Endothelial cell of umbilical vein (primary cell): ENCODE results near the gene RPL39L. TPM values are rescaled to one million over a fixed set of nuclear protein-coding genes. Genes with fewer than 3 reads are reported as not detected.

Experiments used
- BruUV-seq: library from RNA; stranded (reverse); fragments of 400-500 nt; replicated peaks from 2 replicates; lab custom pipeline; 2021; lab: Mats Ljungman, UMichigan
- CTCF ChIA-PET: fragments of 300-600, 350-600 bp; sonication (Branson Sonifier 250); formaldehyde crosslinking; loops from one replicate; lab custom pipeline; 2021; ENCODE audit warnings: antibody characterized with exemption, inconsistent platforms; lab: Charles Lee
- POLR2A ChIA-PET: fragments of 300-600, 350-600 bp; sonication (Branson Sonifier 250); formaldehyde crosslinking; loops from one replicate; lab custom pipeline; 2021; ENCODE audit warnings: antibody characterized with exemption, inconsistent platforms; lab: Charles Lee
- DNase-seq: peaks from one replicate; pipeline ENCODE4 v3.0.0-alpha.2; 2011; ENCODE audit warnings: low read depth, low spot score
- FAIRE-seq: peaks from 2 replicates; lab custom pipeline; 2011; peaks lifted over from hg19 to GRCh38; lab: Jason Lieb, UNC
- H2AFZ ChIP-seq: 2 replicates; pipeline ENCODE4 v1.6.0; 2012; ENCODE audit warnings: low read depth, low read length, control low read depth, inconsistent platforms
- H3K27ac ChIP-seq: 2 replicates; pipeline ENCODE4 v1.5.1; 2011; ENCODE audit warnings: low read depth, mild to moderate bottlenecking, control low read depth, low read length, moderate library complexity; ENCODE audit not compliant: insufficient read depth
- H3K27me3 ChIP-seq, 2 experiments: 2 replicates each; pipeline versions ENCODE4 v1.6.0 to v1.6.1; 2011; ENCODE audit warnings: low read length in 2 of 2, mixed read lengths in 1 of 2; ENCODE audit not compliant: control insufficient read depth in 2 of 2, insufficient read depth in 2 of 2
- H3K36me3 ChIP-seq, 2 experiments: 2 replicates in 1 of 2; 3 replicates in 1 of 2; pipeline ENCODE4 v1.5.1; 2011; ENCODE audit warnings: low read length in 2 of 2, mild to moderate bottlenecking in 1 of 2, moderate library complexity in 1 of 2; ENCODE audit not compliant: control insufficient read depth in 2 of 2, insufficient read depth in 2 of 2; ENCODE audit errors: extremely low read depth in 1 of 2
- H3K4me1 ChIP-seq: 3 replicates; pipeline ENCODE4 v1.5.1; 2011; ENCODE audit warnings: mild to moderate bottlenecking, low read length; ENCODE audit not compliant: control insufficient read depth, insufficient read depth; ENCODE audit errors: extremely low read depth
- H3K4me2 ChIP-seq: 2 replicates; pipeline ENCODE4 v1.6.1; 2011; ENCODE audit warnings: low read length, control low read depth, mixed read lengths; ENCODE audit not compliant: insufficient read depth
- H3K4me3 ChIP-seq, 3 experiments: fragments of 200-600 bp in 1 of 3; sonication (generic), shearing (Covaris generic) in 1 of 3; replicated peaks in 1 of 3; 2 replicates each; pipeline ENCODE4 v1.5.1; 2011 to 2016; ENCODE audit warnings: control low read depth in 3 of 3, low read length in 3 of 3, mild to moderate bottlenecking in 2 of 3, inconsistent platforms in 1 of 3, low read depth in 1 of 3, moderate library complexity in 1 of 3; ENCODE audit not compliant: insufficient read depth in 1 of 3
- H3K79me2 ChIP-seq: 2 replicates; pipeline ENCODE4 v1.6.0; 2012; ENCODE audit warnings: low read length, inconsistent platforms; ENCODE audit not compliant: control insufficient read depth, insufficient read depth
- H3K9ac ChIP-seq: replicated peaks from 2 replicates; pipeline ENCODE3; 2011; ENCODE audit warnings: low read length, control low read depth; ENCODE audit not compliant: insufficient read depth; ENCODE audit errors: extremely low read depth
- H3K9me1 ChIP-seq: replicated peaks from 3 replicates; pipeline ENCODE4 v1.6.0; 2011; ENCODE audit warnings: mild to moderate bottlenecking, low read length; ENCODE audit not compliant: control insufficient read depth, insufficient read depth; ENCODE audit errors: extremely low read depth
- H3K9me3 ChIP-seq: replicated peaks from 2 replicates; pipeline ENCODE4 v1.5.1; 2012; ENCODE audit warnings: low read length, inconsistent platforms; ENCODE audit not compliant: control insufficient read depth, insufficient read depth
- H4K20me1 ChIP-seq: replicated peaks from 2 replicates; pipeline ENCODE3; 2011; ENCODE audit warnings: mild to moderate bottlenecking, low read length; ENCODE audit not compliant: control insufficient read depth, insufficient read depth; ENCODE audit errors: extremely low read depth
- CTCF ChIP-seq, 2 donors: IDR thresholded peaks; 1 replicate in 1 of 2; 2 replicates in 1 of 2; pipeline ENCODE4 v1.5.1; 2011; ENCODE audit warnings: low read length in 2 of 2, mild to moderate bottlenecking in 2 of 2, moderate library complexity in 2 of 2, control low read depth in 1 of 2, inconsistent platforms in 1 of 2, low read depth in 1 of 2; ENCODE audit not compliant: insufficient read depth in 1 of 2; ENCODE audit errors: extremely low read depth in 1 of 2
- EZH2 ChIP-seq: IDR thresholded peaks from 2 replicates; pipeline ENCODE4 v1.6.1; 2012; ENCODE audit warnings: borderline replicate concordance, low read depth, mild to moderate bottlenecking, moderate library complexity, low read length, inconsistent platforms; ENCODE audit not compliant: severe bottlenecking
- FOS ChIP-seq: IDR thresholded peaks from 2 replicates; pipeline ENCODE4 v1.6.1; 2011; ENCODE audit warnings: mild to moderate bottlenecking, low read length, moderate library complexity, borderline replicate concordance; ENCODE audit not compliant: insufficient read depth
- GATA2 ChIP-seq: IDR thresholded peaks from 2 replicates; pipeline ENCODE4 v1.7.0; 2011; ENCODE audit warnings: low read depth, mild to moderate bottlenecking, moderate library complexity, mixed read lengths, low read length; ENCODE audit not compliant: insufficient read length, insufficient read depth
- JUN ChIP-seq: IDR thresholded peaks from 2 replicates; pipeline ENCODE4 v1.6.1; 2011; ENCODE audit warnings: borderline replicate concordance, low read depth; ENCODE audit not compliant: insufficient read length, insufficient read depth
- MAX ChIP-seq: IDR thresholded peaks from 2 replicates; pipeline ENCODE4 v1.6.1; 2011; ENCODE audit not compliant: insufficient read depth, insufficient read length
- MYC ChIP-seq: IDR thresholded peaks from one replicate; pipeline ENCODE4 v1.6.1; 2011; ENCODE audit warnings: mild to moderate bottlenecking, low read depth, low read length
- POLR2A ChIP-seq: IDR thresholded peaks from 2 replicates; pipeline ENCODE4 v1.6.1; 2012; ENCODE audit warnings: low read depth, mild to moderate bottlenecking, control low read depth, low read length
- POLR2AphosphoS5 ChIP-seq: IDR thresholded peaks from 2 replicates; pipeline ENCODE4 v1.6.1; 2012; ENCODE audit warnings: low read depth, mild to moderate bottlenecking, control low read depth, low read length, moderate library complexity; ENCODE audit not compliant: insufficient read depth
- dilution Hi-C: fragments of 300-500 bp; cut with MboI; formaldehyde crosslinking; loops from one replicate; pipeline ENCODE4 v1.15.0; 2019; ENCODE audit warnings: low sequenced_read_pairs; ENCODE audit not compliant: extremely low pct_ligation_motif_present
- intact Hi-C: fragments of 100-400 bp; cut with micrococcal nuclease; formaldehyde crosslinking; loops from one replicate; pipeline ENCODE4 v1.10.0; 2022
- polyA plus RNA-seq, 4 experiments: library from polyadenylated mRNA; depleted of rRNA in 3 of 4; stranded (reverse) in 3 of 4; unstranded in 1 of 4; fragments of >200 nt; gene quantifications; 2 replicates each; pipeline versions ENCODE4 v1.2.1 to v1.2.3, GENCODE V29; 2011 to 2012; ENCODE audit warnings: missing spikeins in 1 of 4
- total RNA-seq: library from RNA; stranded (reverse); gene quantifications from 2 replicates; pipeline ENCODE4 v1.2.3, GENCODE V29; 2021

Gene RPL39L
- total and polyA plus RNA-seq, 2 donors (not counting 3 experiments of a cell fraction or from before 2014, with no cell fraction given): 14.3 to 22.3 TPM

GRCh38 chr3:187188931-187189330, 49.6 kb upstream of the RPL39L start:
- H3K4me3 ChIP-seq: no peak overlapping the region
- FAIRE-seq (no peak), DNase-seq (no peak)
- no peak overlapping the region for H3K27ac ChIP-seq
- no peak overlapping the region for H3K4me2 ChIP-seq
- no peaks in the 10 kb centered on the region for H3K9me3 ChIP-seq
- no peaks in the 10 kb centered on the region for H3K79me2 ChIP-seq
- no peak for TF ChIP-seq CTCF (IDR thresholded peaks at IDR 0.05; ENCODE audit: extremely low read depth in 1 of 2, insufficient read depth in 1 of 2, low read depth in 1 of 2, low read length in 2 of 2)
- TF ChIP-seq MYC: no peak
- no peak for TF ChIP-seq POLR2AphosphoS5
- no peak for TF ChIP-seq GATA2
- no peak for TF ChIP-seq MAX
- TF ChIP-seq EZH2: no peak
- TF ChIP-seq FOS: no peak
- no peak for TF ChIP-seq POLR2A
- no peak for TF ChIP-seq JUN
- dilution Hi-C loops: no loop called here
- H3K36me3 ChIP-seq: no peaks in the 10 kb centered on the region
- no peak overlapping the region for H2AFZ ChIP-seq
- BruUV-seq: no TSS peak
- no peak overlapping the region for H3K9ac ChIP-seq
- no peaks in the 10 kb centered on the region for H4K20me1 ChIP-seq
- intact Hi-C loops: no loop called here
- H3K9me1 ChIP-seq: no peaks in the 10 kb centered on the region
- H3K27me3 ChIP-seq: peaks cover 0 to 5% of the 10 kb centered on the region in 2 experiments
- POLR2A ChIA-PET: no interaction called here
- H3K4me1 ChIP-seq: no peaks in the 10 kb centered on the region
- CTCF ChIA-PET: no interaction called here
